Loucy (cell line): ENCODE measurements around the gene CAMK1D.
"Not testable (repeated sequence)": the region's sequence is repeated elsewhere in the genome, so short reads cannot be mapped to it uniquely, and the experiment has no call there.

ENCODE experiments used
- H2AFZ ChIP-seq: fragments of 200-600 bp; sonication (generic); 2 replicates; pipeline ENCODE4 v1.6.0; 2016; ENCODE audit warnings: antibody characterized with exemption, mild to moderate bottlenecking, low read length, moderate library complexity
- H3F3A ChIP-seq: fragments of 200-600 bp; 2 replicates; pipeline ENCODE4 v1.6.0; 2016; ENCODE audit warnings: antibody characterized with exemption, low read depth, mild to moderate bottlenecking
- H3K27me3 ChIP-seq: fragments of 200-600 bp; sonication (generic); 2 replicates; pipeline ENCODE4 v1.6.1; 2014; ENCODE audit warnings: low read length, mild to moderate bottlenecking; ENCODE audit not compliant: insufficient read depth, poor library complexity, severe bottlenecking
- H3K36me3 ChIP-seq: fragments of 200-600 bp; sonication (generic); 2 replicates; pipeline ENCODE4 v1.6.1; 2016; ENCODE audit warnings: low read length; ENCODE audit not compliant: insufficient read depth
- H3K4me1 ChIP-seq: fragments of 200-600 bp; sonication (generic); 2 replicates; pipeline ENCODE4 v1.5.1; 2014; ENCODE audit warnings: low read length, mild to moderate bottlenecking; ENCODE audit not compliant: insufficient read depth, poor library complexity, severe bottlenecking
- H3K4me2 ChIP-seq: fragments of 200-600 bp; sonication (generic); 2 replicates; pipeline ENCODE4 v1.6.0; 2014; ENCODE audit warnings: antibody characterized with exemption, low read length, low read depth, mild to moderate bottlenecking; ENCODE audit not compliant: poor library complexity, severe bottlenecking
- H3K4me3 ChIP-seq: fragments of 200-600 bp; sonication (generic); 2 replicates; pipeline ENCODE4 v1.5.1; 2014; ENCODE audit warnings: low read length, mild to moderate bottlenecking, mixed read lengths; ENCODE audit not compliant: poor library complexity, severe bottlenecking
- H3K79me2 ChIP-seq: fragments of 200-600 bp; sonication (generic); 2 replicates; pipeline ENCODE4 v1.6.1; 2014; ENCODE audit warnings: low read length; ENCODE audit not compliant: insufficient read depth
- H3K9ac ChIP-seq: fragments of 200-600 bp; sonication (generic); 2 replicates; pipeline ENCODE4 v1.6.0; 2014; ENCODE audit warnings: mild to moderate bottlenecking, low read depth, low read length, moderate library complexity; ENCODE audit not compliant: poor library complexity, severe bottlenecking
- H3K9me2 ChIP-seq: fragments of 200-600 bp; sonication (generic); replicated peaks from 2 replicates; pipeline ENCODE4 v1.6.1; 2016; ENCODE audit warnings: low read depth, low read length, mixed read lengths
- H3K9me3 ChIP-seq: fragments of 200-600 bp; sonication (generic); 2 replicates; pipeline ENCODE4 v1.6.1; 2014; ENCODE audit warnings: mild to moderate bottlenecking, antibody characterized with exemption, low read length, low read depth; ENCODE audit not compliant: insufficient read depth
- H4K20me1 ChIP-seq: fragments of 200-600 bp; sonication (generic); 2 replicates; pipeline ENCODE4 v1.6.0; 2014; ENCODE audit warnings: antibody characterized with exemption, low read length, mild to moderate bottlenecking; ENCODE audit not compliant: insufficient read depth, poor library complexity, severe bottlenecking
- CTCF ChIP-seq: fragments of 200-600 bp; sonication (generic); conservative IDR thresholded peaks from 2 replicates; pipeline ENCODE4 v1.5.1; 2014; ENCODE audit warnings: mild to moderate bottlenecking, antibody characterized with exemption, low read length
- EZH2phosphoT487 ChIP-seq: fragments of 200-600 bp; IDR thresholded peaks from 2 replicates; pipeline ENCODE4 v1.6.1; 2018; ENCODE audit warnings: antibody characterized with exemption, mild to moderate bottlenecking, moderate library complexity, borderline replicate concordance

Gene CAMK1D

DNA sequence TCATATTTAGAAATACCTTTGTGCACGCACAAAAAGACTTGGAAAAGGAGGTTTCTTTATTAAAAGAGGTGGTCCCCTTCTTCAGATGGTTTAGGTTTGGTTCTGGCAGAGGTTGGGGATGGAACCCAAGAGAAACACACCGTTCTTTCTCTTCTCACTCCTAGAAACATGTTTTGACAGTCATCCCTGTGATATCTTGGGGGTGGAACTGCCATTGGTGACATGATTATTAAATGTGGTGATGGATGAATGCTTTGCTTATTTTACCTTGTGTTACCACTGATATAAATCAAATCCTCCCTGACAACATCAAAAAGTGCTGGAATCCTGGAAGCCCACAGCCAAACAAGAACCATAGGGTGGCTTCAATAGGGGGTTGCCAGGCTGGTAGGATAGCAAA lies 505.6 kb downstream of the CAMK1D start:
- no peak overlapping the region for H2AFZ ChIP-seq
- no peak overlapping the region for H3K9ac ChIP-seq
- no peaks in the 10 kb centered on the region for H3K36me3 ChIP-seq
- no peak overlapping the region for H3K4me2 ChIP-seq
- no peak overlapping the region for H3K4me3 ChIP-seq
- no peak for TF ChIP-seq CTCF
- no peak for TF ChIP-seq EZH2phosphoT487
- no peaks in the 10 kb centered on the region for H3K9me2 ChIP-seq
- no peaks in the 10 kb centered on the region for H3F3A ChIP-seq
- no peaks in the 10 kb centered on the region for H3K9me3 ChIP-seq
- H4K20me1 ChIP-seq = no peaks in the 10 kb centered on the region
- H3K4me1 ChIP-seq = no peaks in the 10 kb centered on the region
- H3K27me3 ChIP-seq = no peaks in the 10 kb centered on the region
- H3K79me2 ChIP-seq = no peaks in the 10 kb centered on the region

GRCh38 chr10:12862459-12862858 lies 513.1 kb downstream of the CAMK1D start:
- no peaks in the 10 kb centered on the region for H3K79me2 ChIP-seq
- no peaks in the 10 kb centered on the region for H3K9me3 ChIP-seq
- TF ChIP-seq EZH2phosphoT487 (no peak), CTCF (no peak)
- H3K9ac ChIP-seq = no peak overlapping the region
- H4K20me1 ChIP-seq = no peaks in the 10 kb centered on the region
- H3K4me1 ChIP-seq = no peaks in the 10 kb centered on the region
- H3K4me3 ChIP-seq = no peak overlapping the region
- H3F3A ChIP-seq = no peaks in the 10 kb centered on the region
- H2AFZ ChIP-seq = no peak overlapping the region
- no peaks in the 10 kb centered on the region for H3K27me3 ChIP-seq
- no peaks in the 10 kb centered on the region for H3K9me2 ChIP-seq
- no peaks in the 10 kb centered on the region for H3K36me3 ChIP-seq
- H3K4me2 ChIP-seq = no peak overlapping the region

DNA sequence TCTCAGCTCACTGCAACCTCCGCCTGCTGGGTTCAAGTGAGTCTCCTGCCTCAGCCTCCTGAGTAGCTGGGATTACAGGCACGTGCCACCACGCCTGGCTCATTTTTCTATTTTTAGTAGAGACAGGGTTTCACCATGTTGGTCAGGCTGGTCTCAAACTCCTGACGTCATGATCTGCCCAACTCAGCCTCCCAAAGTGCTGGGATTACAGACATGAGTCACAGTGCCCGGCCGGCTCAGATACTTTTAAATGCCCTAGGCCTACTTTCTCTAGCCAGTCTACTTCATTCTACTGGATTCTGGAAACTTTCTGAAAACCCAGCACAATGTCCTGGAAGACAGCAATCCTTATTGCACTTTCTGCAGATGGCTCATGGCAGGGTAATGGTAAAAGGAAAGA lies 516.2 kb downstream of the CAMK1D start:
- not testable (repeated sequence) for H3K27me3 ChIP-seq, H3K9ac ChIP-seq, H3K9me3 ChIP-seq, H3K79me2 ChIP-seq, H3K4me3 ChIP-seq, H3K9me2 ChIP-seq, H4K20me1 ChIP-seq, H3F3A ChIP-seq, H3K4me1 ChIP-seq, H3K4me2 ChIP-seq, H3K36me3 ChIP-seq, H2AFZ ChIP-seq

GRCh38 chr10:12868229-12868628 lies 518.9 kb downstream of the CAMK1D start:
- Histone ChIP-seq H3K9me3 (no peaks in the 10 kb centered on the region), H3K79me2 (no peaks in the 10 kb centered on the region), H3K4me2 (no peak overlapping the region), H3K4me1 (no peaks in the 10 kb centered on the region), H3F3A (no peaks in the 10 kb centered on the region), H4K20me1 (no peaks in the 10 kb centered on the region), H3K27me3 (no peaks in the 10 kb centered on the region), H3K4me3 (no peak overlapping the region), H3K9me2 (no peaks in the 10 kb centered on the region), H3K36me3 (no peaks in the 10 kb centered on the region), H2AFZ (no peak overlapping the region), H3K9ac (no peak overlapping the region)
- TF ChIP-seq EZH2phosphoT487 = no peak
- TF ChIP-seq CTCF = no peak
